Fibroblast of skin of right biceps (primary cell): ENCODE measurements around the gene IFNA6.
"Not testable (repeated sequence)": the region's sequence is repeated elsewhere in the genome, so short reads cannot be mapped to it uniquely, and the experiment has no call there.

Experiments
- DNase-seq: peaks from one replicate; pipeline ENCODE4 v3.0.0-alpha.2; 2013

Gene IFNA6

GRCh38 chr9:21350787-21351186 is at the start of gene IFNA6:
TSS of gene IFNA6 (minus strand) at chr9:21350887. CDS start at chr9:21350887, 0 bp downstream.
- DNase-seq, result no peak

DNA sequence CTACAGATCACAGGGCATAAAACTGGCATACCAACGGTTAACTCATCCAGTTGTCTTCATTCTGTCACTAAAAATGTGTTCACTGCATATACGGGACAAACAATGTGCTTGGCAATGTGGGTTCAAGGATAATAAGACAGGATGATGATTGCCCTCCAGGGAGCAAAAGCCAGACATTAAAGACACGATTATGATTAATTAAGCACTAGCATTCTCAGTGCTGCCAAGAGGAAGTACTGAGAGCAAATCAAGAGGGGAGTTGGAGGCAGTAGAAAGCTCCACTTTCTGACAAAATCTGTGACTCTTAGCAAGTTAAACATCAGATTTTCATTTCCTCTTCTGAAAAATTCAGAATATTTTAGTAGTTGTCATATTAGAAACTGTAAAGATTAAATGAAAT is 49.3 kb upstream of the IFNA6 start:
- DNase-seq, result no peak

DNA sequence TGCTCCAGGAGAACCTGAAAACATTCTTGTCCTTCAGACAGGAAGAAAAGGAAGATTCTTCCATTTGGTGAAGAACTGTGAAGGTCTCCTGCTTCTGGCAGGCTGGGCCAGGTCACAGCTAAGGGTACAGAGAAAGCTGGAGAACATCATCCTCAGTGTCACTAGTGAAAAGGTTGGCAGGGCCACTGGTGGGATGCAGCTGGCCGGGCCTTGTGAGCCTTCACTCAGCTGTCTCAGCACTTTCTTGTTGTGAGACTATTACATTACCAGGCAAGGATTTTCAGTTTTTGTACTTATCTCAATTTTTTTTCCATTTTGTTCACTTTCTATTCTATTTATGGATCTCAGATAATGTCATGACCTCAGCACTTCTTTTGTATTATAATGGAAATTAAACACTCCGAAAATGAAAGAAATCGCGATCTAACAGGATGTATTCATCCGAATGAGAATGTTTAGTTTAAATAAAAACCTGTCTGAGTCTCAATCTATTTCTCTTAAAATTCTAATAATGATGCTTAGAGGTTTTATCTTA is 48.3 kb upstream of the IFNA6 start:
- DNase-seq, result no peak

GRCh38 chr9:21395778-21396717 is 45.4 kb upstream of the IFNA6 start:
- peak; percentile 18 for DNase-seq

- DNase-seq, result peak; percentile 8
These were observed 41.6 kb upstream of the IFNA6 start for GRCh38 chr9:21392270-21392669.

DNA sequence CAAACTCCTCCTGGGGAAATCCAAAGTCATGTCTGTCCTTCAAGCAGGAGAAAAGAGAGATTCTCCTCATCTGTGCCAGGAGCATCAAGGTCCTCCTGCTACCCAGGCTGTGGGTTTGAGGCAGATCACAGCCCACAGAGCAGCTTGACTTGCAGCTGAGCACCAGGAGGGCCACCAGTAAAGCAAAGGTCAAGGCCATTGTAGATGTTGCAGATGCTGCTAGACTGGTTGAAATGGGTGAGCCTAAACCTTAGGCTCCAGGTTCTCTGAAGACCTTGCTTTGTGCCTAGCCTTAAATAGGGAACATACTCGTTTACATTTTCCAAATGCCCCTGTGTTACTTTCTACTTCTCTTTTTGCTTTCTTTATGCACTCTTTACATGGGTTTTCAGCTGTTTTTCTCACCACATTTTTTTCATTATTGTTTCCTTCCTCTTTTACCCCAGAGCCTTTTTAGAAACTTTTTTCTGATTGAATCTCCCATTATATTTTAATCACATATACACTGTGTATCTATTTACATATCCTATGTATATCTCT is 34.5 kb upstream of the IFNA6 start, which contains the start of gene IFNA2:
TSS of gene IFNA2 (minus strand) at position 268 of the 540 bp plus-strand sequence. CDS start at position 199, 69 bp downstream.
- DNase-seq, result no peak

DNA sequence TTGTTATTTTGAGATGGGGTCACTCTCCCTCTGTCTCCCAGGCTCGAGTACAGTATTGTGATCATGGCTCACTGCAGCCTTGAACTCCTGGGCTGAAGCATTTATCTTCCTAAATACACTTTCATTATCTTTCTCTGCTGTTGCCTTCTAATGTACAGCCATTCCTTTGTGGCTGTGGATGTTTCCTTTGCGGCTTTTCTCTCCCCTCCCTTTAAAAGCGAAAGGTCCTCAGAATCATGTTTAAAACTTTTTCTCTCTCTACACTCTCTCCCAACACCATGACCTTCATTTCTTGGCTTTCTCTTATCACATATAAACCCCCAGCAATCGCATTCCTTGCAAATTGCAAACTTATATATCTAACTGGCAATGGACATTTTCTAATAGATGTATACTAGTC is 32.9 kb upstream of the IFNA6 start:
- DNase-seq, result no peak

DNA sequence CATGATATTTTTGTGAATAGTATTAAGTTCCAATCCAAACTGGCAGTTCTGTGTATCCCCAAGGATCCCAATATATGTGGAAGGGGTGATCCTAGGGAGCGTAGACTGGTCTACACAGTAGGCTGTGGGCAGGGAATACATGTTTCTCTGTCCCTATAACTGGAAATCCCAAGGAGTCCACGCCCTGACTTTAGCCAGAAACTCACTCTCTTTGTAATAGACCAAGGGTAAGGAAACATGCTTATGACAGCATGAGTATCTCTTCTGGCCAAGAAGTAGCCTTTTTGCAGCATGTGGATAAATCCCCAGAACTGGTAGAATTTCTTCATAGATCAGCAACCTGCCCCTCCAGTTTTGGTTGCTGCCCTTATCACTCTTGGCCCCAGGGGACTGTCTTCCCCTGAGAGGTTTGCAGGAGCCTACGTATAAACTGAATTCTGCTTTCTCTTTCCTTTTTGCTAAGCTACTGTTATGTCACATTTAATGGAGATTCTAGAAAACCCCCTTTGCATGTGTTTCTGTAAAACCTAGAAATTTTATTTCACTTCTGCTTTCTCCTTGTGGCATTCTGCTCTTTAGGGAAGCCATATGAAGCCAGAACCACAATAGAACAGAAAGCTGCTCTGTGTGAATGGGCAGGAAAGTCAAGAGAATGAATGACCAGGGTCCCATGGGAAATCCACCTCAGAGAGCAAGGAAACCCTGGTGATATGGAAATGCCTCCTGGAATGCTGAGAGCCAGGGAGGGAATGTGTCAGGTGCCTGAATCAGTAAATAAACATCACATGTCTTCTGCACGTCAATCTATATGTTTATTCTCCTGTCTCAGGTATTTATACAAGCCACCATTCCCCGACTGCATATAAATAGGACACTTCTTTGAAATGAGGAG is 31.0 kb upstream of the IFNA6 start:
- DNase-seq, result no peak

DNA sequence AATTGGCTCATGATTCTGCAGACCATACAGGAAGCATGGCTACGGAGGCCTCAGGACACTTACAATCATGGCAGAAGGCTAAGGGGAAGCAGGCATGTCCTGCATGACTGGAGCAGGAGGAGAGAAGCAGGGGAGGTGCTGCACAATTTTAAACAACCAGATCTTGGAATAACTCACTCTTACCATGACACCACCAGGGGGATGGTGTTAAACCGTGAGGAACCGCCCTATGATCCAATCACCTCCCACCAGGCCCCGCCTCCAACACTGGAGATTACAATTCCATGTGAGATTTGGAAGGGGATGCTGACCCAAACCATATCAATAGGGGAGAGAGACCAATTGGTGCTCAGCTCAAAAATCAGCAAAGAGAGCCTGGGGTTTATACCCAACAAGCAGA is 20.8 kb upstream of the IFNA6 start:
- not testable (repeated sequence) for DNase-seq

GRCh38 chr9:21367957-21368356 is 17.3 kb upstream of the IFNA6 start, which contains the start of gene IFNA13:
TSS of gene IFNA13 (minus strand) at chr9:21368057. CDS start at chr9:21368010, 47 bp downstream.
- no peak for DNase-seq

- not testable (repeated sequence) for DNase-seq
These were observed 16.5 kb upstream of the IFNA6 start for GRCh38 chr9:21367169-21367568.

GRCh38 chr9:21362287-21362686 is 11.6 kb upstream of the IFNA6 start:
- no peak for DNase-seq

DNA sequence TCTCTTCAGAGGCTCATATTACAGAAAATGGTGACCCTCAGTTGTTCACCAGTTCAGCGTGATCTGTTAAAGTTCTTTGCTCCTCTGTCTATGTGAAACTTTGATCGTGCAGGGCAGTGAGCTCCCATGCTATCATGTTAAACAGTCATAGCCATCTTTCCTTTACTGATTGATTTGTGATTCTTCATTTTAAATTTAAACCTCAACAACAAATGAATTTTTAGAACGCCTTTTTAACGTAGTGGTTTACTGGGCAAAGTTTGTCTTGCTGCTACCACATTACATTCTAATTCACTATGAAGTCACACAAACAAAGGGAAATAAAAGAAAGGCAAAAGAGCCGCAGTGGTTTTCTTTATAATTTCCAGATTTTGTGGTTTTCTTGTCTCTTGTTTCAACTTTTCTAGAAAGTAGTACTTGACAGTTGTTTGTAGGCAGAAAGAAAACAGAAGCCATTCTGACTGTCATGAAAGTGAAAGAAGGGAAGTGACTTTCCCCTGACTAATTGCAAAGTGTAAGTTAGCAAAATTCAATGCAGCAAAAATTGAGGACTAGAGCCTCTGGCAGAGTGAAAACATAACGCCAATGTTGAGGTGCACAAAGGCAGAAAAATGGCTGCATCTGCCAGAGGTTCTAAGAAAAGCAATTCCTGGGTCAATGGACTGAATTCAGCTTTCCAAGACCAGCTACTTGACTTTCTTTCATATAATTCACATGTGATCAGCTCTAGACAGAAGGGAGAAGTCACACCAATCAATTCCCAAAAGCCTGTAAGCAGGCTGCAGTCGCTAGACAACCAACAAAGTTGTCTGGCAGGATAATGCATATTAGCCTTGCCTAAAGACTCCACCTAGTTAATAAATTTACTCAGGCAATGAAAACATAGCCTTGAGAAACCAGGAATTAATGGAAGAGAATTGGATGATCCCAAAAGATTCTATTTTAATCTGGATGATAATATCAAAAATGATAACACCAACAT is 7.1 kb upstream of the IFNA6 start:
- peak; percentile 15 for DNase-seq

DNA sequence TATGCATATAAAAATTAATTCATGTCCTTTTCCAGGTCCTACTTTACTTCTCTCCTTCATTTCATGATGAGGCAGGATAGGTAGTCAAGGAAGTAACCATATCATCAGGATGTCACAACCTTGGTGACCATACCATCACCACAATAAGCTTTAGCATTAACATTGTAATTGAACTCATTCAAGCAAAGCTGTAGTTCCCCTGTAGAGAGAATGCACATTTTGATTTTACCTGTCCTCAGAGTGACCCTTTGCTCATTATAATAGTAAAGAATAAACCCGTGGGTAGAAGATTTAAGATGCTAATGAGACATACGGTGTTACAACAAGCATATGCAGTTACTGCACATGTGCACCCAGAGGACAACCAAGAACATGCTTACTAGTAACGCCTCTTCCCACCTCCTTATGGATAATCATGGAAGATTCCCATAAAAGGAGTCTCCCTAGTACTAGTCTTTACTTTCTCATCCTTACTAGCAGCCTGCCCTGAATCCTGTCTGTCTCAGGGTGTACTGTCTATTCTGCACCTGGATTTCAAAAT is 2.2 kb downstream of the IFNA6 start:
- DNase-seq, result no peak

GRCh38 chr9:21340735-21341134 is 10.0 kb downstream of the IFNA6 start:
- no peak for DNase-seq

DNA sequence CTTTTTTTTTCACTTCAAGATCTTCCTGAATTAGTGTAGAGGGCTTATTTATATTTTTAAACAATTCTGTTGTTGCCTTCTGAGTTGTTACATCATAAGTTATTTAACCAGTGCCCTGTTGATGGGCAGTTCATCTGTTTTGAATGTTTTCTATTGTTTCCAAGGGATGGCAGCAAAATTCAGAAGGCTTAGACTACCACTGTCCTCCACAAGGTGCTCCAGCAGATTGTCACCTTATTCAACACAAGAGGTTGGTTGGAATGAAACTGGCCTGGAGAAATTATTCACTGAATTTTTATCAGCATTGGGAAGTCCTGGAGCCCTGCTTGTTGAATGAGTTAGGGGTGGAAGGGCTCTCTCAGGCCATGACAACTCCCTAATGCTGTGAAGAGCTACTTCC is 14.2 kb downstream of the IFNA6 start:
- DNase-seq, result no peak

DNA sequence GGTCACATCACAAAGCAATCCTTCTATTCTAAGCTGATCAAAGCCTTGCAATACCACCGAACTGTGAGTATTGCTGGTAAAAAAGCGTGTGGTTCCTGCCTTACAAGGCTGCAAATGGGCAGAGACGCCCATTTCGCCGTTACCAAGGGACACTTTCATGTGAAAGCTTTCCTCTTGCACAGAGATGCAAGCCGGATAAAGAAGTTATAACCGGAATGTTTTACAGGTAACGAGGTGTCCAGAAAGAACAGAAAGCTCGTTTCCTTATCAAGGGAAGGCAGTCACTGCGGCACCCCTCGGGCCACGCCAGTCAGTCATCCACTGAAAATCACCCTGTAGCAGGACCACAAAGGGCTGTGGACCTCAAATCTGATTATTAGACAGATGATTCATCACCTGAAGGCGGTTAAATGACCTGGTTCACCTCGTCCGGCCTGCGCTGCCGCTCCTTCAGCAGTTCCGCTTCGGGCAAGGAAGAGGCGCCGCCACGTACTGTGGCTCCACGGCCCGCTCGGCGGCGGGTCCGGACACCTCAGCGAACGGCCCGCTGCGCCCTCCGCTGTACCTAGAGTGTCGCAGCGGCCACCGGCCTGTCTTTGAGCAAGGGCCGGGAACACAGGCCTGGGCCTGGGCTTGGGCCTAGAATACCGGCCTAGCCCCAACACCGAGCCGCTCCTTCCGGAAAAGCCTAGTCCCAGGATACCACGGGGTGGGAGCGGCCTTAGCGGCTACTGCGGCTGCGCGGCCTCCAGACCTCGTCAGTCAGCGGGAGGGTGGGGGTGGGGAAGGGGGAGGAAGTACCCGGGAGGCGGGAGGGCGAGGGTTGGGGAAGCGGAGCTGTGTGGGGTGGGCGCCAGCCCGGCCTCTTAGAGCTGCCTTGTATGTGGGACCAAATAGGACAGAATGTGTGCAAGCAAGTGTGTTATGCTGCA is 15.7 kb downstream of the IFNA6 start, which contains the start of gene KLHL9:
TSS of gene KLHL9 (minus strand) at position 704 of the 932 bp plus-strand sequence. CDS start at position 159, 545 bp downstream.
- peak; percentile 94 for DNase-seq

- DNase-seq, result no peak
These were observed 17.5 kb downstream of the IFNA6 start for GRCh38 chr9:21333226-21333625.

- DNase-seq, result no peak
These were observed 18.8 kb downstream of the IFNA6 start for GRCh38 chr9:21331676-21332402.
